Neutrophil (primary cell): Measurements from ENCODE around the gene DDX42.
A peak's percentile ranks its signal among the peaks of the same experiment; 100 is the strongest.

Experiments
- H3K27ac ChIP-seq: fragments of 200-600 bp; sonication (generic); 2 replicates; pipeline ENCODE4 v1.5.1; 2016; ENCODE audit warnings: mild to moderate bottlenecking, moderate library complexity
- H3K27me3 ChIP-seq: fragments of 200-600 bp; sonication (generic); 2 replicates; pipeline ENCODE4 v1.6.0; 2016; ENCODE audit warnings: mild to moderate bottlenecking
- H3K36me3 ChIP-seq: fragments of 200-600 bp; sonication (generic); 2 replicates; pipeline ENCODE4 v1.5.1; 2017
- H3K4me1 ChIP-seq, 2 experiments: fragments of 200-600 bp in 1 of 2; sonication (generic) in 1 of 2; 1 replicate in 1 of 2; 2 replicates in 1 of 2; pipeline versions ENCODE4 v1.5.1 to v1.6.1; 2013 to 2016; ENCODE audit warnings: low read depth in 1 of 2, low read length in 1 of 2, mild to moderate bottlenecking in 1 of 2, moderate library complexity in 1 of 2; ENCODE audit not compliant: control insufficient read depth in 1 of 2, insufficient read depth in 1 of 2
- H3K4me3 ChIP-seq, 2 experiments: fragments of 200-600 bp in 1 of 2; sonication (generic) in 1 of 2; 1 replicate in 1 of 2; 2 replicates in 1 of 2; pipeline ENCODE4 v1.5.1; 2013 to 2016; ENCODE audit warnings: low read depth in 1 of 2, low read length in 1 of 2, mild to moderate bottlenecking in 1 of 2, moderate library complexity in 1 of 2
- H3K9me3 ChIP-seq: fragments of 200-600 bp; sonication (generic); 2 replicates; pipeline ENCODE4 v1.5.1; 2016
- TF ChIP-seq, protein P1 (sequence below): fragments of 200-600 bp; sonication (generic); IDR thresholded peaks from 2 replicates; pipeline ENCODE4 v1.5.1; 2016; ENCODE audit warnings: antibody characterized with exemption

Gene DDX42

DNA sequence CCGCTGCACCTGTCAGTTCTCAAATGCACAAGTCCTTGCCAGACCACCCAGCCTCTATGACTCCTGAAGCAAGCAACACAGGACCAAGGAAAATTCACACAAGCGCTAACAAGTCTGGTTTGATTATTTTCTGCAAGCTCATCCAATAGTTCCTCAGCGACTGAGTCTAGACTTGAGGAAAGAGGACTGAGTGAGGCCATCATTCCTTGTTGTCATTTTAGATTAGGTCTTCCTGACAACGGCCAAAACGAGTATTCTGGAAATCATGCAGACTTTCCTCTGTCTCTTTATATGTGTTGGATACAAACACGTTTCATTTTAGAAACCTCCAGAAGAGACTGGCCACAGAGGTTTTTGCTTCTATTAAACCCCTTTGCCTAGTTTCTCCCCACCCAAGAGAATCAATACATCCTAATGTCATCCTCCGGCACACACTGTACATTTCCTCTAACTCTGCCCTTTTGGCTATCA, 1.1 kb upstream of the DDX42 start:
- H3K4me3 ChIP-seq: peak overlapping the region; percentile 85 to 92
- peaks cover 47 to 49% of the 10 kb centered on the region in 2 experiments for H3K4me1 ChIP-seq
- TF ChIP-seq, protein P1, sequence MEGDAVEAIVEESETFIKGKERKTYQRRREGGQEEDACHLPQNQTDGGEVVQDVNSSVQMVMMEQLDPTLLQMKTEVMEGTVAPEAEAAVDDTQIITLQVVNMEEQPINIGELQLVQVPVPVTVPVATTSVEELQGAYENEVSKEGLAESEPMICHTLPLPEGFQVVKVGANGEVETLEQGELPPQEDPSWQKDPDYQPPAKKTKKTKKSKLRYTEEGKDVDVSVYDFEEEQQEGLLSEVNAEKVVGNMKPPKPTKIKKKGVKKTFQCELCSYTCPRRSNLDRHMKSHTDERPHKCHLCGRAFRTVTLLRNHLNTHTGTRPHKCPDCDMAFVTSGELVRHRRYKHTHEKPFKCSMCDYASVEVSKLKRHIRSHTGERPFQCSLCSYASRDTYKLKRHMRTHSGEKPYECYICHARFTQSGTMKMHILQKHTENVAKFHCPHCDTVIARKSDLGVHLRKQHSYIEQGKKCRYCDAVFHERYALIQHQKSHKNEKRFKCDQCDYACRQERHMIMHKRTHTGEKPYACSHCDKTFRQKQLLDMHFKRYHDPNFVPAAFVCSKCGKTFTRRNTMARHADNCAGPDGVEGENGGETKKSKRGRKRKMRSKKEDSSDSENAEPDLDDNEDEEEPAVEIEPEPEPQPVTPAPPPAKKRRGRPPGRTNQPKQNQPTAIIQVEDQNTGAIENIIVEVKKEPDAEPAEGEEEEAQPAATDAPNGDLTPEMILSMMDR: no peak
- no peaks in the 10 kb centered on the region for H3K27me3 ChIP-seq
- peak overlapping the region; percentile 95 for H3K27ac ChIP-seq
- no peaks in the 10 kb centered on the region for H3K9me3 ChIP-seq
- H3K36me3 ChIP-seq: no peaks in the 10 kb centered on the region

DNA sequence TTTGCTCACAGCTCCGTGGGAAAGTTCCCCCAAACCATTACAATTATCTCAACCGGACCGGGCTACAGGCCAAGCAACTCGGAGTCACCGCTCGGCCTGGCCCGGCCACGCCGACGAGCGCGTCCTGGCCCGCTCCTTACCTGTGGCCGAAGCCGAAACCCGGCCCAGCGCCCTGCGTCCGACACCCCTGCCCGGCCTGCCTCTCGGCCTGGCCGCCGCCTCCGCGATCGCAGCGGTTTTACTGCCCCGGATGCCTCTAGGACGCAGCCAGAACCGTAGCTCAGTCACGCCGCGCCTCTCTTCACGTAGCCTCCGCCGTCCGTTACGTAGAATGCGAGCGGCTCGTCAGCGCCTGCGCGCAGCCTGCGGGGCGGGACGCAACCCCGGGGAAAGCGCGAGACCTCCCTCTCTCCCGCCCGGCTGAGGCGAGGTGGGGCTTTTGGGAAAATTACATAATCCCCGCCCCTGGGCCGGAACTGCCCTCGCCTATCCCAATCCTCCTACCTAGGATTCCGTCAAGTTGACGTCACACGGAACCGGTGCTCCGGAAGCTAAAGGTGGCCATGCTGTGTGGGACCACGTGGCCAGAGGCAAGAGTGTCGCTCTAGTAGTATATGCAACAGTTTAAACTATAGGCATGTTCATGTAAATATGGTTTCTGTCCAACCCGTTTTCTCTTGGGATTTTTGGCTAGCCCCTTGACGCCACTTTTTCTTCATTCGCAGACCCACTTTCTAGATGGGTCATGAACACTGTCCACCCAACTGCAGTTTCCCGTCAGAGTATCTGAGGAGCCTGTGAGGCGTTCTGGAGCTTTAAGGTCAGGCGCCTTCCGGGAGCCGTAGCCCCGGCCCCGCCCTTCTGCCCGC, 464 bp upstream of the DDX42 start, which contains the start of gene CCDC47:
TSS of gene CCDC47 (minus strand) at position 326 of the 869 bp plus-strand sequence. CDS start 7,422 bp downstream, outside the sequence.
- Histone ChIP-seq H3K36me3 (no peaks in the 10 kb centered on the region), H3K4me1 (peaks cover 47 to 49% of the 10 kb centered on the region in 2 experiments), H3K4me3 (peak within 1 kb of the TSS; percentile 85 to 92), H3K27ac (peak within 1 kb of the TSS; percentile 95), H3K27me3 (no peaks in the 10 kb centered on the region), H3K9me3 (no peaks in the 10 kb centered on the region)
- TF ChIP-seq, protein P1: peak; percentile 13

DNA sequence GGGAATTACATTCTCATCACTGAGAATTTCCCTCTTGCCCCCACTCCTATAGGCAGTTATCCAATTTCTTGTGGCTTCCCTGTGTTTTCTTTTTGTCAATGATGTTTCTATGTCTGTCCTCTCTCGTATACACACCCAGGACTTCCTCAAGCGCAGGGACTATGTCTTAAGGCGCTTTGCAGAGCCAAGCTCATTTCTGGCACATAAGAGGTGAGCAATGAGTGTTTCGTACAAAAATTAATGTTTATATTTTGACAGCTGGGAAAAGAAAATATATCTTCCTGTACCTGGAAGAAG, 947 bp downstream of the DDX42 start:
- Histone ChIP-seq H3K27ac (peak overlapping the region; percentile 95), H3K9me3 (no peaks in the 10 kb centered on the region), H3K36me3 (no peaks in the 10 kb centered on the region), H3K4me3 (peak overlapping the region; percentile 85 to 92), H3K4me1 (peaks cover 47 to 49% of the 10 kb centered on the region in 2 experiments), H3K27me3 (no peaks in the 10 kb centered on the region)
- TF ChIP-seq, protein P1: no peak

DNA sequence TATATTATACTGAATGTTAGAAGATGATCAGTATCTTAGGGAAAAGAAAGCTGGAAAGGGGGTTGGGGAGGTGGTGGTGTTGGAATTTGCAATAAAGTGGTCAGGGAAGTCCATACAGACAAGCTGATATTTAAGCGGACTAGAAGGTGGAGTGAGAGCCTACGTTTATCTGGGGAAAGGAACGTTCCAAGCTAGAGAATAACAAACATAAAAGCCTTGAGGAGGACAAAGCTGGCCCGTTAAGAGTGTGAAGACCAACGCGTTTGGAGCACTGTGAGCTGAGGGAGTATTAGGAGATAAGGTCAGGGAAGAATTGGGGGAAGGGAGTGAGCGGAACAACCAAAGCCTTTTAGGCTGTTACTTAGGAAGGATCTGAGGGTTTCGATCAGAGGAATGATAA, 1.4 kb downstream of the DDX42 start:
- no peaks in the 10 kb centered on the region for H3K27me3 ChIP-seq
- H3K4me1 ChIP-seq: peaks cover 45 to 47% of the 10 kb centered on the region in 2 experiments
- no peaks in the 10 kb centered on the region for H3K36me3 ChIP-seq
- TF ChIP-seq, protein P1: no peak
- H3K9me3 ChIP-seq: no peaks in the 10 kb centered on the region
- H3K4me3 ChIP-seq: peak overlapping the region; percentile 85 to 92
- peak overlapping the region; percentile 95 for H3K27ac ChIP-seq

DNA sequence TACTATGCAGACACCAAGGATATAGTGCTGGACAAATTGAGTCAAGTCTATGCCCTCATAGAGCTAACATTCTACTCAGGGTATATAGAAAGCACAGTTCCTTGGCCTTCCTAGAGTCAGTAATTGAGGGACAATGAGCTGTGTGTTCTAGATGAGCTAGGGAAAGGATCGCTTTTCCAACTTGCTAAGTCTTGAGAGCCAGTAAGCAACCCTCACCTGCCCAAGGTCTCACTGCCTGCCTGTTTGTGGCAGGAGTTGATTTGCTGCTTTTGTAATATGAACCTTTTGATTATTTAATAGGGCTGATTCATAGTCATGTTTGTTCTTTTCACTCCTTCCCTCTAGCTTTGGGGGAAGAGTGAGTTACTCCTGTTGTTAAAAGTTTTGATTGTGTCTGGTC, 6.5 kb downstream of the DDX42 start:
- peaks cover 9% of the 10 kb centered on the region for H3K36me3 ChIP-seq
- H3K27me3 ChIP-seq: no peaks in the 10 kb centered on the region
- no peak overlapping the region for H3K4me3 ChIP-seq
- TF ChIP-seq, protein P1: no peak
- H3K27ac ChIP-seq: no peak overlapping the region
- peaks cover 7 to 8% of the 10 kb centered on the region in 2 experiments for H3K4me1 ChIP-seq
- H3K9me3 ChIP-seq: no peaks in the 10 kb centered on the region
